ENCODE measurements around the gene YBX2.
A peak's percentile ranks its signal among the peaks of the same experiment; 100 is the strongest.
"Not testable (repeated sequence)": the region's sequence is repeated elsewhere in the genome, so short reads cannot be mapped to it uniquely, and the experiment has no call there.

YBX2 gene

GRCh38 chr17:7334938-7335538 lies 40.6 kb upstream of the YBX2 start:
- POLR2A ChIA-PET = no interaction called here
- no peak for DNase-seq (ENCODE audit: extremely low spot score)
- TF ChIP-seq CTCF (IDR thresholded peaks at IDR 0.05; ENCODE audit: control extremely low read depth, extremely low read depth, low read depth, missing control alignments) = no peak
- CTCF ChIA-PET = interaction anchor here (1.0 to 5.7 kb wide), 10 partner anchors 8 to 226 kb away, joined by 3 to 62 read pairs (median 10); partner anchors contain the start of genes KCTD11 and TMEM95

GRCh38 chr17:7332600-7333069 lies 38.2 kb upstream of the YBX2 start:
- not testable (repeated sequence) for DNase-seq (ENCODE audit: extremely low spot score)
- ChIA-PET POLR2A (interaction anchor here (0.6 kb wide), 1 partner anchor 30 kb away, joined by 12 read pairs; no protein-coding TSS in a partner anchor), CTCF (interaction anchor here (0.9 to 3.7 kb wide), 2 partner anchors 20 to 24 kb away, joined by 3 to 15 read pairs; no protein-coding TSS in a partner anchor)

- CTCF ChIA-PET = interaction anchor here (0.9 to 3.7 kb wide), 2 partner anchors 21 to 24 kb away, joined by 3 to 15 read pairs; no protein-coding TSS in a partner anchor
- POLR2A ChIA-PET = interaction anchor here (0.6 kb wide), 1 partner anchor 30 kb away, joined by 12 read pairs; no protein-coding TSS in a partner anchor
- no peak for DNase-seq (ENCODE audit: extremely low spot score)
- TF ChIP-seq CTCF (IDR thresholded peaks at IDR 0.05; ENCODE audit: control extremely low read depth, extremely low read depth, low read depth, missing control alignments) = no peak
Observed at GRCh38 chr17:7332111-7332510, 37.7 kb upstream of the YBX2 start.

- no peak for DNase-seq (ENCODE audit: extremely low spot score)
- ChIA-PET CTCF (interaction anchor here (1.1 to 3.7 kb wide), 4 partner anchors 13 to 230 kb away, joined by 3 to 15 read pairs (median 10); no protein-coding TSS in a partner anchor), POLR2A (interaction anchor here (1.7 kb wide), 1 partner anchor 15 kb away, joined by 6 read pairs; the partner anchor contains the start of gene GPS2)
- no peak for TF ChIP-seq CTCF (IDR thresholded peaks at IDR 0.05; ENCODE audit: control extremely low read depth, extremely low read depth, low read depth, missing control alignments)
Observed at GRCh38 chr17:7330638-7331015, 36.2 kb upstream of the YBX2 start.

- peak; percentile 88 for DNase-seq (ENCODE audit: extremely low spot score)
- ChIA-PET CTCF (interaction anchor here (0.8 to 3.7 kb wide), 14 partner anchors 10 to 357 kb away, joined by 3 to 15 read pairs (median 4); partner anchors contain the start of genes GPS2, TMEM256 and TP53), POLR2A (interaction anchor here (0.6 to 1.7 kb wide), 9 partner anchors 10 to 250 kb away, joined by 3 to 8 read pairs (median 4); partner anchors contain the start of genes CD68, GPS2 and POLR2A)
- TF ChIP-seq CTCF (IDR thresholded peaks at IDR 0.05; ENCODE audit: control extremely low read depth, extremely low read depth, low read depth, missing control alignments) = no peak
Observed at GRCh38 chr17:7329997-7330637, 35.7 kb upstream of the YBX2 start.

- no peak for TF ChIP-seq CTCF (IDR thresholded peaks at IDR 0.05; ENCODE audit: control extremely low read depth, extremely low read depth, low read depth, missing control alignments)
- DNase-seq (ENCODE audit: extremely low spot score) = peak; percentile 95
- ChIA-PET CTCF (interaction anchor here (0.8 to 3.7 kb wide), 13 partner anchors 9 to 358 kb away, joined by 3 to 15 read pairs (median 4); partner anchors contain the start of genes GPS2, TMEM256 and TP53), POLR2A (interaction anchor here (0.5 to 1.7 kb wide), 11 partner anchors 9 to 321 kb away, joined by 3 to 6 read pairs (median 4); partner anchors contain the start of genes CD68, GPS2 and POLR2A)
Observed at GRCh38 chr17:7329374-7329996, 35.0 kb upstream of the YBX2 start.
